ENCODE measurements around the gene PARD3. TPM values are rescaled to one million over a fixed set of nuclear protein-coding genes. Genes with fewer than 3 reads are reported as not detected.

The PARD3 gene
- total RNA-seq, 1 donor from 2014 or later: 35.4 TPM

- no peak overlapping the region for H3K4me3 ChIP-seq (ENCODE audit: insufficient read depth, low read depth, low read length)
- H4K20me1 ChIP-seq (ENCODE audit: insufficient read depth, low read length): peaks cover 54% of the 10 kb centered on the region
- no peaks in the 10 kb centered on the region for H3K4me1 ChIP-seq (ENCODE audit: insufficient read depth, low read length)
- no peaks in the 10 kb centered on the region for H3K27me3 ChIP-seq (ENCODE audit: insufficient read depth, low read length)
- H3K27me3 Mint-ChIP-seq (ENCODE audit: low read depth, unreplicated experiment): no peaks in the 10 kb centered on the region
- H3K4me3 Mint-ChIP-seq (ENCODE audit: unreplicated experiment): no peak overlapping the region
- H3K9me3 ChIP-seq (ENCODE audit: insufficient read depth, low read depth, low read length): no peaks in the 10 kb centered on the region
- DNase-seq (ENCODE audit: low read depth) (no peak), FAIRE-seq (no peak)
- no peaks in the 10 kb centered on the region for H3K36me3 ChIP-seq (ENCODE audit: insufficient read depth, low read length)
- no peak overlapping the region for H3K9ac ChIP-seq (ENCODE audit: low read length)
- H3K27ac Mint-ChIP-seq (ENCODE audit: unreplicated experiment): no peak overlapping the region
- TF ChIP-seq EZH2 (IDR thresholded peaks at IDR 0.05; ENCODE audit: insufficient read depth, low read length) (no peak), CTCF (IDR thresholded peaks at IDR 0.05; ENCODE audit: insufficient read depth, low read depth, low read length) (no peak)
- H3K79me2 ChIP-seq (ENCODE audit: insufficient read depth, low read length): peaks cover 22% of the 10 kb centered on the region
- H3K36me3 Mint-ChIP-seq (ENCODE audit: low read depth, unreplicated experiment): no peaks in the 10 kb centered on the region
- H3K4me1 Mint-ChIP-seq (ENCODE audit: low read depth, unreplicated experiment): peaks cover 3% of the 10 kb centered on the region
- no peak overlapping the region for H3K27ac ChIP-seq (ENCODE audit: low read depth, low read length)
- no peak overlapping the region for H2AFZ ChIP-seq (ENCODE audit: low read depth, low read length)
- no peak overlapping the region for H3K4me2 ChIP-seq (ENCODE audit: low read length)
- H3K9me3 Mint-ChIP-seq (ENCODE audit: unreplicated experiment): no peaks in the 10 kb centered on the region
Measured at GRCh38 chr10:34643620-34644019, 171.5 kb downstream of the PARD3 start.

- peaks cover 55% of the 10 kb centered on the region for H4K20me1 ChIP-seq (ENCODE audit: insufficient read depth, low read length)
- peaks cover 20% of the 10 kb centered on the region for H3K79me2 ChIP-seq (ENCODE audit: insufficient read depth, low read length)
- no peak for FAIRE-seq
- H3K27me3 Mint-ChIP-seq (ENCODE audit: low read depth, unreplicated experiment): no peaks in the 10 kb centered on the region
- no peak for DNase-seq (ENCODE audit: low read depth)
- H3K27me3 ChIP-seq (ENCODE audit: insufficient read depth, low read length): no peaks in the 10 kb centered on the region
- no peak overlapping the region for H3K4me2 ChIP-seq (ENCODE audit: low read length)
- H3K9ac ChIP-seq (ENCODE audit: low read length): no peak overlapping the region
- H3K9me3 ChIP-seq (ENCODE audit: insufficient read depth, low read depth, low read length): no peaks in the 10 kb centered on the region
- H3K27ac Mint-ChIP-seq (ENCODE audit: unreplicated experiment): no peak overlapping the region
- no peak overlapping the region for H3K27ac ChIP-seq (ENCODE audit: low read depth, low read length)
- H3K4me1 ChIP-seq (ENCODE audit: insufficient read depth, low read length): no peaks in the 10 kb centered on the region
- H3K9me3 Mint-ChIP-seq (ENCODE audit: unreplicated experiment): no peaks in the 10 kb centered on the region
- H3K4me1 Mint-ChIP-seq (ENCODE audit: low read depth, unreplicated experiment): peaks cover 9% of the 10 kb centered on the region
- no peak overlapping the region for H2AFZ ChIP-seq (ENCODE audit: low read depth, low read length)
- no peak overlapping the region for H3K4me3 Mint-ChIP-seq (ENCODE audit: unreplicated experiment)
- no peaks in the 10 kb centered on the region for H3K36me3 Mint-ChIP-seq (ENCODE audit: low read depth, unreplicated experiment)
- no peaks in the 10 kb centered on the region for H3K36me3 ChIP-seq (ENCODE audit: insufficient read depth, low read length)
- no peak overlapping the region for H3K4me3 ChIP-seq (ENCODE audit: insufficient read depth, low read depth, low read length)
- TF ChIP-seq CTCF (IDR thresholded peaks at IDR 0.05; ENCODE audit: insufficient read depth, low read depth, low read length): no peak
- TF ChIP-seq EZH2 (IDR thresholded peaks at IDR 0.05; ENCODE audit: insufficient read depth, low read length): no peak
Measured at GRCh38 chr10:34641913-34642558, 173.1 kb downstream of the PARD3 start.

- Histone ChIP-seq H3K27me3 (ENCODE audit: insufficient read depth, low read length) (no peaks in the 10 kb centered on the region), H3K4me3 (ENCODE audit: insufficient read depth, low read depth, low read length) (no peak overlapping the region), H4K20me1 (ENCODE audit: insufficient read depth, low read length) (peaks cover 54% of the 10 kb centered on the region), H3K4me2 (ENCODE audit: low read length) (no peak overlapping the region), H3K27ac (ENCODE audit: low read depth, low read length) (no peak overlapping the region), H3K9ac (ENCODE audit: low read length) (no peak overlapping the region), H2AFZ (ENCODE audit: low read depth, low read length) (no peak overlapping the region), H3K79me2 (ENCODE audit: insufficient read depth, low read length) (peaks cover 21% of the 10 kb centered on the region), H3K4me1 (ENCODE audit: insufficient read depth, low read length) (no peaks in the 10 kb centered on the region), H3K9me3 (ENCODE audit: insufficient read depth, low read depth, low read length) (no peaks in the 10 kb centered on the region), H3K36me3 (ENCODE audit: insufficient read depth, low read length) (no peaks in the 10 kb centered on the region)
- Mint-ChIP-seq H3K9me3 (ENCODE audit: unreplicated experiment) (no peaks in the 10 kb centered on the region), H3K27ac (ENCODE audit: unreplicated experiment) (no peak overlapping the region), H3K4me3 (ENCODE audit: unreplicated experiment) (no peak overlapping the region), H3K4me1 (ENCODE audit: low read depth, unreplicated experiment) (peaks cover 9% of the 10 kb centered on the region), H3K36me3 (ENCODE audit: low read depth, unreplicated experiment) (no peaks in the 10 kb centered on the region), H3K27me3 (ENCODE audit: low read depth, unreplicated experiment) (no peaks in the 10 kb centered on the region)
- DNase-seq (ENCODE audit: low read depth) (no peak), FAIRE-seq (no peak)
- TF ChIP-seq CTCF (IDR thresholded peaks at IDR 0.05; ENCODE audit: insufficient read depth, low read depth, low read length) (no peak), EZH2 (IDR thresholded peaks at IDR 0.05; ENCODE audit: insufficient read depth, low read length) (no peak)
Measured at GRCh38 chr10:34641147-34641912, 173.8 kb downstream of the PARD3 start.

All from astrocyte (in vitro differentiated cells and primary cell).